IPS-NIHi7 (cell line): ENCODE results near the gene XPNPEP1.

Source experiments
- DNase-seq: peaks from one replicate; pipeline ENCODE4 v3.0.0; 2012; ENCODE audit warnings: mixed read lengths; ENCODE audit errors: extremely low spot score

XPNPEP1 gene

GRCh38 chr10:109893386-109893785 lies 29.9 kb downstream of the XPNPEP1 start:
- DNase-seq, result no peak

- DNase-seq, result peak; percentile 21
Measured at GRCh38 chr10:109892931-109893330, 30.4 kb downstream of the XPNPEP1 start.

GRCh38 chr10:109892117-109892516 lies 31.2 kb downstream of the XPNPEP1 start:
- no peak for DNase-seq

- DNase-seq, result no peak
Measured at GRCh38 chr10:109891105-109891504, 32.2 kb downstream of the XPNPEP1 start.

GRCh38 chr10:109889867-109890266 lies 33.4 kb downstream of the XPNPEP1 start:
- no peak for DNase-seq

- DNase-seq, result no peak
Measured at GRCh38 chr10:109887776-109888175, 35.5 kb downstream of the XPNPEP1 start.

- DNase-seq, result no peak
Measured at GRCh38 chr10:109887243-109887642, 36.1 kb downstream of the XPNPEP1 start.

GRCh38 chr10:109886781-109887140 lies 36.5 kb downstream of the XPNPEP1 start:
- DNase-seq, result no peak

- no peak for DNase-seq
Measured at GRCh38 chr10:109886037-109886780, 37.1 kb downstream of the XPNPEP1 start.

- DNase-seq, result peak; percentile 96
Measured at GRCh38 chr10:109883859-109884771, 39.2 kb downstream of the XPNPEP1 start.

GRCh38 chr10:109882251-109883057 lies 40.9 kb downstream of the XPNPEP1 start:
- no peak for DNase-seq

- no peak for DNase-seq
Measured at GRCh38 chr10:109881769-109882057, 41.6 kb downstream of the XPNPEP1 start.

GRCh38 chr10:109880886-109881768 lies 42.2 kb downstream of the XPNPEP1 start:
- DNase-seq, result no peak

GRCh38 chr10:109877546-109877945 lies 45.8 kb downstream of the XPNPEP1 start:
- no peak for DNase-seq

- no peak for DNase-seq
Measured at GRCh38 chr10:109875828-109876821, 47.2 kb downstream of the XPNPEP1 start.

- no peak for DNase-seq
Measured at GRCh38 chr10:109875151-109875568, 48.2 kb downstream of the XPNPEP1 start.

- DNase-seq, result no peak
Measured at GRCh38 chr10:109871476-109871875, 51.8 kb downstream of the XPNPEP1 start.

- DNase-seq, result no peak
Measured at GRCh38 chr10:109866995-109867635, 56.2 kb downstream of the XPNPEP1 start.

- DNase-seq, result peak; percentile 43
Measured at GRCh38 chr10:109866168-109866994, 56.9 kb downstream of the XPNPEP1 start.
